Lower lobe of right lung (tissue), 2 donors: Measurements from ENCODE around the gene CDC16. TPM values are rescaled to one million over a fixed set of nuclear protein-coding genes. Genes with fewer than 3 reads are reported as not detected.

ENCODE experiments used
- ATAC-seq, 2 donors: fragments of 200-7000 bp; cut with Tn5 transposase; one replicate each; pipeline ENCODE4 v1.9.1; 2020 to 2022; ENCODE audit warnings: mild to moderate bottlenecking in 2 of 2, moderate library complexity in 2 of 2
- DNase-seq: peaks from one replicate; pipeline ENCODE4 v3.0.0-alpha.2; 2020
- H3K27ac ChIP-seq: fragments of 200-600 bp; one replicate; pipeline ENCODE4 v1.8.0; 2022
- H3K27me3 ChIP-seq: fragments of 200-600 bp; one replicate; pipeline ENCODE4 v1.8.0; 2022; ENCODE audit warnings: low read depth
- H3K36me3 ChIP-seq: fragments of 200-600 bp; one replicate; pipeline ENCODE4 v1.8.0; 2022; ENCODE audit warnings: mild to moderate bottlenecking
- H3K4me1 ChIP-seq: fragments of 200-600 bp; one replicate; pipeline ENCODE4 v1.8.0; 2022
- H3K4me3 ChIP-seq: fragments of 200-600 bp; one replicate; pipeline ENCODE4 v1.8.0; 2022; ENCODE audit warnings: mild to moderate bottlenecking
- H3K9me3 ChIP-seq: fragments of 200-600 bp; one replicate; pipeline ENCODE4 v1.8.0; 2022
- CTCF ChIP-seq: fragments of 200-600 bp; IDR thresholded peaks from one replicate; pipeline ENCODE4 v1.8.0; 2022; ENCODE audit warnings: antibody characterized with exemption, mild to moderate bottlenecking
- intact Hi-C: fragments of 100-400 bp; cut with DNase I; formaldehyde crosslinking; loops from one replicate; pipeline ENCODE4 v1.11.0; 2022
- total RNA-seq: library from RNA; stranded (reverse); fragmentation: NEBNext Ultra II Directional; extraction: Animal tissue kit (Norgen Biotek cat#: 25700); gene quantifications from one replicate; pipeline ENCODE4 v1.2.1, GENCODE V29; 2021
- donor health status: DM: no; HTN: yes; CAD: no; lungs with severe emphysema.

The CDC16 gene
- total RNA-seq, 1 donor from 2014 or later, result 66.5 TPM

- peaks cover 100% of the 10 kb centered on the region for H3K36me3 ChIP-seq
- H3K27me3 ChIP-seq, result no peaks in the 10 kb centered on the region
- H3K9me3 ChIP-seq, result no peaks in the 10 kb centered on the region
- no peak overlapping the region for H3K4me3 ChIP-seq
- no peak overlapping the region for H3K27ac ChIP-seq
- no peak for TF ChIP-seq CTCF
- intact Hi-C loops, result no loop called here
- DNase-seq (no peak), ATAC-seq (no peak)
- no peaks in the 10 kb centered on the region for H3K4me1 ChIP-seq
These were observed 22.3 kb downstream of the CDC16 start for GRCh38 chr13:114257014-114257413.

DNA sequence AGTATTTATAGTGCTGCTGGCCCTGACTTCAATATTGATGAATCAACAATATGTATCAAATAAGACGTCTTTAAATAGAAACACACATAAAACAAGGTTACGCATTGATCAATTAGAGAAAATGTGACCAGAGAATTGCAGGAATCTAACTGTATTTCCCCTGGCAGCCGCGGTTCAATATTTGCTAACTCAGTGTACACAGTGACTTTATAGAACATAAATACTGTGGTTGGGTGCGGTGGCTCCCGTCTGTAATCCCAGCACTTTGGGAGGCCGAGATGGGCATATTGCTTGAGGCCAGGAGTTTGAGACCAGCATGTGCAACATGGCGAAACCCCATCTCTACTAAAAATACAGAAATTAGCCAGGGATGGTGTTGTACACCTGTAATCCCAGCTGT is 23.9 kb downstream of the CDC16 start:
- H3K9me3 ChIP-seq, result no peaks in the 10 kb centered on the region
- no peak overlapping the region for H3K27ac ChIP-seq
- H3K27me3 ChIP-seq, result no peaks in the 10 kb centered on the region
- H3K36me3 ChIP-seq, result peaks cover 100% of the 10 kb centered on the region
- H3K4me1 ChIP-seq, result no peaks in the 10 kb centered on the region
- DNase-seq (no peak), ATAC-seq (no peak)
- intact Hi-C loops, result no loop called here
- no peak for TF ChIP-seq CTCF
- no peak overlapping the region for H3K4me3 ChIP-seq

GRCh38 chr13:114259374-114259773 is 24.7 kb downstream of the CDC16 start:
- Histone ChIP-seq H3K9me3 (no peaks in the 10 kb centered on the region), H3K4me1 (no peaks in the 10 kb centered on the region), H3K27ac (no peak overlapping the region), H3K27me3 (no peaks in the 10 kb centered on the region), H3K36me3 (peaks cover 100% of the 10 kb centered on the region), H3K4me3 (no peak overlapping the region)
- intact Hi-C loops, result no loop called here
- ATAC-seq (no peak), DNase-seq (no peak)
- TF ChIP-seq CTCF, result no peak

- no peak for ATAC-seq
- H3K9me3 ChIP-seq, result no peaks in the 10 kb centered on the region
- intact Hi-C loops, result no loop called here
- DNase-seq, result no peak
- H3K4me3 ChIP-seq, result no peak overlapping the region
- H3K4me1 ChIP-seq, result no peaks in the 10 kb centered on the region
- H3K27me3 ChIP-seq, result no peaks in the 10 kb centered on the region
- TF ChIP-seq CTCF, result no peak
- H3K27ac ChIP-seq, result no peak overlapping the region
- H3K36me3 ChIP-seq, result peaks cover 100% of the 10 kb centered on the region
These were observed 25.3 kb downstream of the CDC16 start for GRCh38 chr13:114259974-114260373.

GRCh38 chr13:114260814-114261213 is 26.1 kb downstream of the CDC16 start:
- intact Hi-C loops, result no loop called here
- no peaks in the 10 kb centered on the region for H3K4me1 ChIP-seq
- DNase-seq (no peak), ATAC-seq (no peak)
- H3K4me3 ChIP-seq, result no peak overlapping the region
- peaks cover 100% of the 10 kb centered on the region for H3K36me3 ChIP-seq
- no peak overlapping the region for H3K27ac ChIP-seq
- no peaks in the 10 kb centered on the region for H3K9me3 ChIP-seq
- no peaks in the 10 kb centered on the region for H3K27me3 ChIP-seq
- TF ChIP-seq CTCF, result no peak

- Histone ChIP-seq H3K9me3 (no peaks in the 10 kb centered on the region), H3K4me1 (no peaks in the 10 kb centered on the region), H3K27ac (no peak overlapping the region), H3K36me3 (peaks cover 100% of the 10 kb centered on the region), H3K27me3 (no peaks in the 10 kb centered on the region), H3K4me3 (no peak overlapping the region)
- TF ChIP-seq CTCF, result no peak
- ATAC-seq (no peak), DNase-seq (no peak)
- intact Hi-C loops, result no loop called here
These were observed 26.8 kb downstream of the CDC16 start for GRCh38 chr13:114261328-114261965.
